Brain microvascular endothelial cell (primary cell): ENCODE results near the gene WDR44.
A peak's percentile ranks its signal among the peaks of the same experiment; 100 is the strongest.

ENCODE experiments used
- DNase-seq: peaks from one replicate; pipeline ENCODE4 v3.0.0-alpha.2; 2020
- H3K27ac ChIP-seq: fragments of 250-450 bp; sonication (Bioruptor Pico); 2 replicates; pipeline ENCODE4 v1.5.1; 2020; ENCODE audit warnings: mild to moderate bottlenecking, moderate library complexity
- H3K27me3 ChIP-seq: fragments of 250-450 bp; sonication (Bioruptor Pico); replicated peaks from 2 replicates; pipeline ENCODE4 v1.5.1; 2020; ENCODE audit warnings: mild to moderate bottlenecking
- H3K36me3 ChIP-seq: fragments of 250-450 bp; sonication (Bioruptor Pico); replicated peaks from 2 replicates; pipeline ENCODE4 v1.5.1; 2020; ENCODE audit warnings: mild to moderate bottlenecking
- H3K4me3 ChIP-seq: 2 replicates; pipeline ENCODE4 v1.5.1; 2011; ENCODE audit warnings: low read depth, mild to moderate bottlenecking, control low read depth, low read length, moderate library complexity
- in situ Hi-C: cut with HindIII; loops from 2 replicates; pipeline ENCODE4 v1.10.0; 2017; ENCODE audit warnings: low sequenced_read_pairs, low pct_ligation_motif_present
- TF ChIP-seq, protein P1 (sequence below): IDR thresholded peaks from 2 replicates; pipeline ENCODE4 v1.5.1; 2011; ENCODE audit warnings: low read depth, mild to moderate bottlenecking, moderate library complexity, low read length, control low read depth, inconsistent platforms; ENCODE audit errors: missing control alignments

Gene WDR44

DNA sequence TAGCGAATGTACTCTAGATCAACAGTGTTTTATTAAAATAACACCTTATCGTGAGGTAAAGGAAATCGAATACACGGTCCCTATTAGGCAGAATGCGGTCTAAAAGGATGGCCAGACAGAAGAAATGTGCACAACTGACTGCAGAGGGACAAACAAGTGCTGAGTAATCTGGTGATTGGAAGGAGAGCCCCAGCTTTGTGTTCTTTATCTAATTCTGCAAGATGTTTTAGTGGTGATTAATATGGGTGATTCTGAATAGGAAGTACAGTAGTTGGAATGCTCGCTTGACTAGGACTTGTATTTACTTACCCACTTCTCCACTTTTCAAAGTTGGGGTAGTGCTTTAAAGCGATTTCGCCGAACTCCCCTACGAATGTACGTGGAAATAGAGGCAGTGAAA lies 1.2 kb downstream of the WDR44 start:
- DNase-seq, result peak; percentile 53
- H3K27me3 ChIP-seq, result no peaks in the 10 kb centered on the region
- no peaks in the 10 kb centered on the region for H3K36me3 ChIP-seq
- H3K27ac ChIP-seq, result peak overlapping the region; percentile 84
- in situ Hi-C loops, result no loop called here
- TF ChIP-seq, protein P1, sequence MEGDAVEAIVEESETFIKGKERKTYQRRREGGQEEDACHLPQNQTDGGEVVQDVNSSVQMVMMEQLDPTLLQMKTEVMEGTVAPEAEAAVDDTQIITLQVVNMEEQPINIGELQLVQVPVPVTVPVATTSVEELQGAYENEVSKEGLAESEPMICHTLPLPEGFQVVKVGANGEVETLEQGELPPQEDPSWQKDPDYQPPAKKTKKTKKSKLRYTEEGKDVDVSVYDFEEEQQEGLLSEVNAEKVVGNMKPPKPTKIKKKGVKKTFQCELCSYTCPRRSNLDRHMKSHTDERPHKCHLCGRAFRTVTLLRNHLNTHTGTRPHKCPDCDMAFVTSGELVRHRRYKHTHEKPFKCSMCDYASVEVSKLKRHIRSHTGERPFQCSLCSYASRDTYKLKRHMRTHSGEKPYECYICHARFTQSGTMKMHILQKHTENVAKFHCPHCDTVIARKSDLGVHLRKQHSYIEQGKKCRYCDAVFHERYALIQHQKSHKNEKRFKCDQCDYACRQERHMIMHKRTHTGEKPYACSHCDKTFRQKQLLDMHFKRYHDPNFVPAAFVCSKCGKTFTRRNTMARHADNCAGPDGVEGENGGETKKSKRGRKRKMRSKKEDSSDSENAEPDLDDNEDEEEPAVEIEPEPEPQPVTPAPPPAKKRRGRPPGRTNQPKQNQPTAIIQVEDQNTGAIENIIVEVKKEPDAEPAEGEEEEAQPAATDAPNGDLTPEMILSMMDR, result no peak
- peak overlapping the region; percentile 75 for H3K4me3 ChIP-seq

DNA sequence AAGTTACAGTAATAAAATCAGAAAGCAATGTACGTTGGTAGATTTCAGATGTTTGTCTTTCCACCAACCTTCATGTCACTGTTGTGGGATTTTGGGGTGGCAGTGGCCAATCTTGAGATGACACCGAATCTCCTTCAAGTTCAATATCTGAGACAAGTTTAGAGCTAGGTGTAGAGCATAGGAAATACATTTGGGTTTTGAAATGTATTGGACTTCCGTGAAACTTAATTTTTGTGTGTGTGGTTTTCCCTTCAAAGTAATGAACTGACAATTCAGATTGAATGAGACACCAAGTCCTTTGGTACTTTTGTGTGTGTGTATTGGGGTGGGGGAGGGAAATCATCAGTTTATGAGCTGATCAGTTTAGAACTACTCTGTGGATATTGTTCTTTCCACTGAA lies 1.8 kb downstream of the WDR44 start:
- peak overlapping the region; percentile 75 for H3K4me3 ChIP-seq
- no peak for DNase-seq
- no peaks in the 10 kb centered on the region for H3K36me3 ChIP-seq
- TF ChIP-seq, protein P1, result no peak
- in situ Hi-C loops, result no loop called here
- peak overlapping the region; percentile 84 for H3K27ac ChIP-seq
- H3K27me3 ChIP-seq, result no peaks in the 10 kb centered on the region

DNA sequence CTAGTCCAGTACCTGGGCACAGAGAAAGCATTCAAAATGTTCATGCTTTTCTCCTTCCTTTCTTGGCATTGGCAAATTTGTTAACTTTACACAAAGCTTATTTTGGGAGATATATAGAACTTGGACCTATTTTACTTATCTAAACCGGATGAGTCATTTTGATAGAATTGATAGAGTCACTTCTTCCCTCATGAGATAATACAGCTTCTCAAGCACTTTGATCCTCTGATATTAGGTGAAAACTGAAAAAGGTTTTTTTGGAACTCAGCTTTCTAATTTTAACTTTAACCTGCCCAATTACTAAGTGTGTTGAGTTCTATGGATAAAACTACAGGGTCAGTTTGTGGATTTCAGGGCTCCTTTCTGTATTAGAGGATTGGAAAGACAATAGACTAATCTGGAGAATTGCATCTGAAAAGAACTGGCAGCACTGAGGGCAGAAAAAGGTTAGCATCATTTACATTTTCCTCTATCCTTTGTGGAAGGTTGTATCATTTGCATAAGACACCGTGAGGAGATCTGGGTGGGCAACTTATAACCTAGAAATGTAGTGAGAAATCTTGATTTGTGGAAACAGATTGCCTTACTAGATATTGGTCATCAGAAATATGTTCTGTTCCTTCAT lies 2.4 kb downstream of the WDR44 start:
- no peaks in the 10 kb centered on the region for H3K27me3 ChIP-seq
- H3K36me3 ChIP-seq, result no peaks in the 10 kb centered on the region
- TF ChIP-seq, protein P1, result no peak
- H3K4me3 ChIP-seq, result peak overlapping the region; percentile 75
- in situ Hi-C loops, result no loop called here
- H3K27ac ChIP-seq, result peak overlapping the region; percentile 84
- DNase-seq, result no peak

DNA sequence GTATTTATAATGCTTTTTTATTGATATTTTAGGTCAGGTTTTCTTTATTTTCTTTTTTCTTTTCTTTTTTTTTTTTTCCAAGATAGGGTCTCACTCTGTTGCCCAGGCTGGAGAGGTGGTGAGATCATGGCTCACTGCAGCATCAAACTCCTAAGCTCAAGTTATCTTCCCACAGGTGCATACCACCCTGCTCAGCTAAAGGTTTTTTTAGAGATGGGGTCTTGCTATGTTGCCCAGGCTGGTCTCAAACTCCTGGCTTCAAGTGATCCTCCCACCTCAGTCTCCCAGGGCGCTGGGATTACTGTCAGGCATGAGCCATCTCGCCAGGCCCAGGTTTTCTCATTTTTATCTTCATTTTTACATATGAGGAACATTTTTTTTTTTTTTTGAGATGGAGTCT lies 3.3 kb downstream of the WDR44 start:
- Histone ChIP-seq H3K36me3 (no peaks in the 10 kb centered on the region), H3K4me3 (no peak overlapping the region), H3K27ac (no peak overlapping the region), H3K27me3 (no peaks in the 10 kb centered on the region)
- in situ Hi-C loops, result no loop called here
- TF ChIP-seq, protein P1, result no peak
- DNase-seq, result no peak

DNA sequence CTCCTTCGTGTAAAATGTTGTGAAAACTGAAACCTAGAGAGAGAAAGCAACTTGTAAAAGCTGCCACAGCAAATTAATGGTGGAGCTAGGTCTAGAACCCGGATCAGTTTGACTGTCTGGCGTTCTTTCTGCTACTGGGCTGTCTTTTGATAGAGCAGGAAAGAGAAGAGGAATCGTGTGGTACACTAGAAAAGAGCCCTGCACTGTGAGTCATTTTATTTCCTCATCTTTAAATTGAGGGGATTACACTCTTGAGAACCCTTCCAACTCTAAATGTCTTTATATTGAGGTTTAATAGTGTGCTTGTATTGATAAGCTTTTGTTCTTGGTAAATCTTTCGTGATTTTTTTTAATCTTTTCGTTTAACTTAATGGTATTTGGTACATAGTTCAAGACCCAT lies 4.3 kb downstream of the WDR44 start:
- DNase-seq, result no peak
- Histone ChIP-seq H3K36me3 (no peaks in the 10 kb centered on the region), H3K27me3 (no peaks in the 10 kb centered on the region), H3K4me3 (no peak overlapping the region), H3K27ac (no peak overlapping the region)
- in situ Hi-C loops, result no loop called here
- TF ChIP-seq, protein P1, result no peak

DNA sequence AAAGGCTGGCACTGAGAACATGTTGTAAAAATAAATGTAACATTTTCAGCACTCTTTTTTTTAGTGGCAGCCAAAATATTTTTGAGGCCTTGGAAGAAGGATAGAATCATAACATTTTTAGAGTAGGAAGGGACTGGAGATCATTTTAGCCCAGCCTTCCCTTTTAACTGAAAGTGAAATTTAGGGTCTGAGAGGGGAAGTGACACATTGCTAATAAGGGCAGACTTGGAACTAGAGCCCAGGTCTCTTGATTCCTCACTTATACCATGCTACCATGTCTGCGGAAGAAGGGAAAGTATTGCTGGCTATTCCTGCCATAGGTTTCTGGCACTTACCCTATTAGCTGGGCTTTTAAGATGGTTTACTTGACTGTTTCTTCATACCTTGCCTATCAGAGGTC lies 4.8 kb downstream of the WDR44 start:
- no peaks in the 10 kb centered on the region for H3K36me3 ChIP-seq
- no peak for DNase-seq
- no peaks in the 10 kb centered on the region for H3K27me3 ChIP-seq
- H3K27ac ChIP-seq, result no peak overlapping the region
- TF ChIP-seq, protein P1, result no peak
- H3K4me3 ChIP-seq, result no peak overlapping the region
- in situ Hi-C loops, result no loop called here
